ENCODE data around the gene VIPR2.
"Not testable (repeated sequence)": the region's sequence is repeated elsewhere in the genome, so short reads cannot be mapped to it uniquely, and the experiment has no call there.

The VIPR2 gene

GRCh38 chr7:159000070-159000469, 144.6 kb downstream of the VIPR2 start:
- DNase-seq: no peak

- DNase-seq: no peak
These were observed 145.2 kb downstream of the VIPR2 start for GRCh38 chr7:158999496-158999895.

GRCh38 chr7:158998261-158998660, 146.4 kb downstream of the VIPR2 start:
- DNase-seq: not testable (repeated sequence)

GRCh38 chr7:158997471-158997870, 147.2 kb downstream of the VIPR2 start:
- no peak for DNase-seq

- no peak for DNase-seq
These were observed 147.6 kb downstream of the VIPR2 start for GRCh38 chr7:158997110-158997453.

- no peak for DNase-seq
These were observed 148.2 kb downstream of the VIPR2 start for GRCh38 chr7:158996214-158997109.

GRCh38 chr7:158995514-158995913, 149.2 kb downstream of the VIPR2 start:
- no peak for DNase-seq

GRCh38 chr7:158994687-158995086, 150.0 kb downstream of the VIPR2 start:
- DNase-seq: no peak

- DNase-seq: no peak
These were observed 151.1 kb downstream of the VIPR2 start for GRCh38 chr7:158993591-158993990.

- DNase-seq: no peak
These were observed 151.9 kb downstream of the VIPR2 start for GRCh38 chr7:158992759-158993158.

GRCh38 chr7:158991824-158992621, 152.6 kb downstream of the VIPR2 start:
- DNase-seq: no peak

- no peak for DNase-seq
These were observed 155.7 kb downstream of the VIPR2 start for GRCh38 chr7:158988996-158989395.

GRCh38 chr7:158988302-158988862, 156.3 kb downstream of the VIPR2 start:
- DNase-seq: no peak

GRCh38 chr7:158987691-158988090, 157.0 kb downstream of the VIPR2 start:
- DNase-seq: no peak

- no peak for DNase-seq
These were observed 159.1 kb downstream of the VIPR2 start for GRCh38 chr7:158985583-158985982.

- not testable (repeated sequence) for DNase-seq
These were observed 160.7 kb downstream of the VIPR2 start for GRCh38 chr7:158984007-158984406.

- DNase-seq: not testable (repeated sequence)
These were observed 162.6 kb downstream of the VIPR2 start for GRCh38 chr7:158982080-158982479.

- DNase-seq: no peak
These were observed 164.9 kb downstream of the VIPR2 start for GRCh38 chr7:158979635-158980351.

- DNase-seq: no peak
These were observed 165.6 kb downstream of the VIPR2 start for GRCh38 chr7:158979023-158979529.
